ENCODE data around the gene RSPO3. TPM values are rescaled to one million over a fixed set of nuclear protein-coding genes. Genes with fewer than 3 reads are reported as not detected.

The RSPO3 gene
- total RNA-seq, 1 experiment from 2014 or later, result not detected

- Histone ChIP-seq H3K27me3 (ENCODE audit: control insufficient read depth, insufficient read depth, low read length) (no peaks in the 10 kb centered on the region), H3K4me3 (ENCODE audit: insufficient read depth, low read depth, low read length) (no peak overlapping the region), H3K36me3 (replicated peaks; ENCODE audit: control insufficient read depth, insufficient read depth, low read length) (no peaks in the 10 kb centered on the region)
- no peak for DNase-seq
Observed at GRCh38 chr6:127160484-127160883, 42.0 kb downstream of the RSPO3 start.

- H3K36me3 ChIP-seq (replicated peaks; ENCODE audit: control insufficient read depth, insufficient read depth, low read length), result no peaks in the 10 kb centered on the region
- H3K4me3 ChIP-seq (ENCODE audit: insufficient read depth, low read depth, low read length), result no peak overlapping the region
- no peak for DNase-seq
- no peaks in the 10 kb centered on the region for H3K27me3 ChIP-seq (ENCODE audit: control insufficient read depth, insufficient read depth, low read length)
Observed at GRCh38 chr6:127162836-127163235, 44.4 kb downstream of the RSPO3 start.

- DNase-seq, result no peak
- no peak overlapping the region for H3K4me3 ChIP-seq (ENCODE audit: insufficient read depth, low read depth, low read length)
- H3K36me3 ChIP-seq (replicated peaks; ENCODE audit: control insufficient read depth, insufficient read depth, low read length), result no peaks in the 10 kb centered on the region
- H3K27me3 ChIP-seq (ENCODE audit: control insufficient read depth, insufficient read depth, low read length), result no peaks in the 10 kb centered on the region
Observed at GRCh38 chr6:127164036-127164435, 45.6 kb downstream of the RSPO3 start.

- Histone ChIP-seq H3K36me3 (replicated peaks; ENCODE audit: control insufficient read depth, insufficient read depth, low read length) (no peaks in the 10 kb centered on the region), H3K27me3 (ENCODE audit: control insufficient read depth, insufficient read depth, low read length) (no peaks in the 10 kb centered on the region), H3K4me3 (ENCODE audit: insufficient read depth, low read depth, low read length) (no peak overlapping the region)
- no peak for DNase-seq
Observed at GRCh38 chr6:127164565-127164964, 46.1 kb downstream of the RSPO3 start.

GRCh38 chr6:127173156-127173940 is 54.9 kb downstream of the RSPO3 start:
- H3K36me3 ChIP-seq (replicated peaks; ENCODE audit: control insufficient read depth, insufficient read depth, low read length), result no peaks in the 10 kb centered on the region
- DNase-seq, result no peak
- H3K4me3 ChIP-seq (ENCODE audit: insufficient read depth, low read depth, low read length), result no peak overlapping the region
- no peaks in the 10 kb centered on the region for H3K27me3 ChIP-seq (ENCODE audit: control insufficient read depth, insufficient read depth, low read length)

- no peak for DNase-seq
- H3K27me3 ChIP-seq (ENCODE audit: control insufficient read depth, insufficient read depth, low read length), result no peaks in the 10 kb centered on the region
- no peaks in the 10 kb centered on the region for H3K36me3 ChIP-seq (replicated peaks; ENCODE audit: control insufficient read depth, insufficient read depth, low read length)
- no peak overlapping the region for H3K4me3 ChIP-seq (ENCODE audit: insufficient read depth, low read depth, low read length)
Observed at GRCh38 chr6:127176146-127176545, 57.7 kb downstream of the RSPO3 start.

GRCh38 chr6:127177030-127177922 is 58.8 kb downstream of the RSPO3 start:
- Histone ChIP-seq H3K27me3 (ENCODE audit: control insufficient read depth, insufficient read depth, low read length) (no peaks in the 10 kb centered on the region), H3K36me3 (replicated peaks; ENCODE audit: control insufficient read depth, insufficient read depth, low read length) (no peaks in the 10 kb centered on the region), H3K4me3 (ENCODE audit: insufficient read depth, low read depth, low read length) (no peak overlapping the region)
- DNase-seq, result no peak

GRCh38 chr6:127177923-127178231 is 59.4 kb downstream of the RSPO3 start:
- Histone ChIP-seq H3K4me3 (ENCODE audit: insufficient read depth, low read depth, low read length) (no peak overlapping the region), H3K27me3 (ENCODE audit: control insufficient read depth, insufficient read depth, low read length) (no peaks in the 10 kb centered on the region), H3K36me3 (replicated peaks; ENCODE audit: control insufficient read depth, insufficient read depth, low read length) (no peaks in the 10 kb centered on the region)
- no peak for DNase-seq

GRCh38 chr6:127178746-127179145 is 60.3 kb downstream of the RSPO3 start:
- Histone ChIP-seq H3K27me3 (ENCODE audit: control insufficient read depth, insufficient read depth, low read length) (no peaks in the 10 kb centered on the region), H3K36me3 (replicated peaks; ENCODE audit: control insufficient read depth, insufficient read depth, low read length) (no peaks in the 10 kb centered on the region), H3K4me3 (ENCODE audit: insufficient read depth, low read depth, low read length) (no peak overlapping the region)
- DNase-seq, result no peak

- DNase-seq, result no peak
- H3K27me3 ChIP-seq (ENCODE audit: control insufficient read depth, insufficient read depth, low read length), result no peaks in the 10 kb centered on the region
- no peak overlapping the region for H3K4me3 ChIP-seq (ENCODE audit: insufficient read depth, low read depth, low read length)
- no peaks in the 10 kb centered on the region for H3K36me3 ChIP-seq (replicated peaks; ENCODE audit: control insufficient read depth, insufficient read depth, low read length)
Observed at GRCh38 chr6:127180426-127180825, 62.0 kb downstream of the RSPO3 start.

- Histone ChIP-seq H3K36me3 (replicated peaks; ENCODE audit: control insufficient read depth, insufficient read depth, low read length) (no peaks in the 10 kb centered on the region), H3K27me3 (ENCODE audit: control insufficient read depth, insufficient read depth, low read length) (no peaks in the 10 kb centered on the region), H3K4me3 (ENCODE audit: insufficient read depth, low read depth, low read length) (no peak overlapping the region)
- DNase-seq, result no peak
Observed at GRCh38 chr6:127182501-127182900, 64.0 kb downstream of the RSPO3 start.

GRCh38 chr6:127185437-127185995 is 67.0 kb downstream of the RSPO3 start:
- no peaks in the 10 kb centered on the region for H3K27me3 ChIP-seq (ENCODE audit: control insufficient read depth, insufficient read depth, low read length)
- H3K36me3 ChIP-seq (replicated peaks; ENCODE audit: control insufficient read depth, insufficient read depth, low read length), result no peaks in the 10 kb centered on the region
- DNase-seq, result no peak
- H3K4me3 ChIP-seq (ENCODE audit: insufficient read depth, low read depth, low read length), result no peak overlapping the region

GRCh38 chr6:127186889-127187288 is 68.4 kb downstream of the RSPO3 start:
- DNase-seq, result no peak
- H3K36me3 ChIP-seq (replicated peaks; ENCODE audit: control insufficient read depth, insufficient read depth, low read length), result no peaks in the 10 kb centered on the region
- H3K4me3 ChIP-seq (ENCODE audit: insufficient read depth, low read depth, low read length), result no peak overlapping the region
- no peaks in the 10 kb centered on the region for H3K27me3 ChIP-seq (ENCODE audit: control insufficient read depth, insufficient read depth, low read length)

GRCh38 chr6:127188744-127189143 is 70.3 kb downstream of the RSPO3 start:
- no peak for DNase-seq
- Histone ChIP-seq H3K36me3 (replicated peaks; ENCODE audit: control insufficient read depth, insufficient read depth, low read length) (no peaks in the 10 kb centered on the region), H3K4me3 (ENCODE audit: insufficient read depth, low read depth, low read length) (no peak overlapping the region), H3K27me3 (ENCODE audit: control insufficient read depth, insufficient read depth, low read length) (no peaks in the 10 kb centered on the region)

GRCh38 chr6:127190552-127190951 is 72.1 kb downstream of the RSPO3 start:
- no peaks in the 10 kb centered on the region for H3K27me3 ChIP-seq (ENCODE audit: control insufficient read depth, insufficient read depth, low read length)
- H3K4me3 ChIP-seq (ENCODE audit: insufficient read depth, low read depth, low read length), result no peak overlapping the region
- no peaks in the 10 kb centered on the region for H3K36me3 ChIP-seq (replicated peaks; ENCODE audit: control insufficient read depth, insufficient read depth, low read length)
- no peak for DNase-seq

Measured in H7 (cell line).